HEK293T (cell line): ENCODE measurements around the gene IL11.

Experiments
- CTCF ChIA-PET: fragments of 350-600 bp; formaldehyde crosslinking; extraction: SDS; loops from one replicate; lab custom pipeline; 2021; ENCODE audit warnings: antibody characterized with exemption, inconsistent platforms; lab: Yijun Ruan, JAX
- POLR2A ChIA-PET: fragments of 350-600 bp; formaldehyde crosslinking; extraction: SDS; loops from one replicate; lab custom pipeline; 2020; ENCODE audit warnings: antibody characterized with exemption, inconsistent platforms; lab: Yijun Ruan, JAX
- DNase-seq: peaks from one replicate; pipeline ENCODE4 v3.0.0; 2012; ENCODE audit warnings: mixed read lengths; ENCODE audit errors: extremely low spot score
- ARNT ChIP-seq: fragments of 450-650 bp; IDR thresholded peaks from 2 replicates; pipeline ENCODE4 v1.6.1; 2017; ENCODE audit warnings: mild to moderate bottlenecking
- BHLHE40 ChIP-seq: fragments of 450-650 bp; IDR thresholded peaks from 2 replicates; pipeline ENCODE4 v1.6.1; 2016; ENCODE audit warnings: mild to moderate bottlenecking, moderate library complexity, borderline replicate concordance
- CTBP1 ChIP-seq: fragments of 450-650 bp; IDR thresholded peaks from 2 replicates; pipeline ENCODE4 v1.6.1; 2016; ENCODE audit warnings: borderline replicate concordance
- ELF4 ChIP-seq: fragments of 450-650 bp; IDR thresholded peaks from 2 replicates; pipeline ENCODE4 v1.6.1; 2017; ENCODE audit warnings: antibody characterized with exemption
- FOXA1 ChIP-seq: fragments of 450-650 bp; IDR thresholded peaks from 2 replicates; pipeline ENCODE4 v1.6.1; 2016; ENCODE audit warnings: mild to moderate bottlenecking
- FOXK2 ChIP-seq: fragments of 450-650 bp; IDR thresholded peaks from 2 replicates; pipeline ENCODE4 v1.6.1; 2016; ENCODE audit warnings: mild to moderate bottlenecking
- FOXM1 ChIP-seq: fragments of 450-650 bp; IDR thresholded peaks from 2 replicates; pipeline ENCODE4 v1.6.1; 2017; ENCODE audit warnings: mild to moderate bottlenecking, borderline replicate concordance
- HDGF ChIP-seq: fragments of 450-650 bp; IDR thresholded peaks from 2 replicates; pipeline ENCODE4 v1.6.1; 2017; ENCODE audit warnings: antibody characterized with exemption, borderline replicate concordance
- L3MBTL2 ChIP-seq: fragments of 450-650 bp; conservative IDR thresholded peaks from 2 replicates; pipeline ENCODE4 v1.6.1; 2016; ENCODE audit warnings: mild to moderate bottlenecking
- LEF1 ChIP-seq: fragments of 450-650 bp; IDR thresholded peaks from 2 replicates; pipeline ENCODE4 v1.6.1; 2017; ENCODE audit warnings: mild to moderate bottlenecking, borderline replicate concordance
- NFRKB ChIP-seq: fragments of 450-650 bp; IDR thresholded peaks from 2 replicates; pipeline ENCODE4 v1.6.1; 2016; ENCODE audit warnings: mild to moderate bottlenecking, moderate library complexity
- PKNOX1 ChIP-seq: fragments of 450-650 bp; IDR thresholded peaks from 2 replicates; pipeline ENCODE4 v1.6.1; 2016
- SP1 ChIP-seq: fragments of 450-650 bp; IDR thresholded peaks from 2 replicates; pipeline ENCODE4 v1.6.1; 2017
- SUZ12 ChIP-seq: fragments of 450-650 bp; IDR thresholded peaks from 2 replicates; pipeline ENCODE4 v1.6.1; 2016; ENCODE audit warnings: mild to moderate bottlenecking
- TARDBP ChIP-seq: fragments of 450-650 bp; IDR thresholded peaks from 2 replicates; pipeline ENCODE4 v1.6.1; 2016
- ZNF384 ChIP-seq: fragments of 450-650 bp; IDR thresholded peaks from 2 replicates; pipeline ENCODE4 v1.6.1; 2016

The IL11 gene

GRCh38 chr19:55324662-55325061 lies 45.6 kb downstream of the IL11 start:
- no peak for TF ChIP-seq FOXA1
- TF ChIP-seq CTBP1, result no peak
- no peak for TF ChIP-seq PKNOX1
- TF ChIP-seq ZNF384, result no peak
- no peak for TF ChIP-seq SUZ12
- TF ChIP-seq TARDBP, result no peak
- no peak for DNase-seq
- POLR2A ChIA-PET, result interaction anchor here (1.6 kb wide), 1 partner anchor 15 kb away, joined by 9 read pairs; the partner anchor contains the start of gene KMT5C
- CTCF ChIA-PET, result no interaction called here

DNA sequence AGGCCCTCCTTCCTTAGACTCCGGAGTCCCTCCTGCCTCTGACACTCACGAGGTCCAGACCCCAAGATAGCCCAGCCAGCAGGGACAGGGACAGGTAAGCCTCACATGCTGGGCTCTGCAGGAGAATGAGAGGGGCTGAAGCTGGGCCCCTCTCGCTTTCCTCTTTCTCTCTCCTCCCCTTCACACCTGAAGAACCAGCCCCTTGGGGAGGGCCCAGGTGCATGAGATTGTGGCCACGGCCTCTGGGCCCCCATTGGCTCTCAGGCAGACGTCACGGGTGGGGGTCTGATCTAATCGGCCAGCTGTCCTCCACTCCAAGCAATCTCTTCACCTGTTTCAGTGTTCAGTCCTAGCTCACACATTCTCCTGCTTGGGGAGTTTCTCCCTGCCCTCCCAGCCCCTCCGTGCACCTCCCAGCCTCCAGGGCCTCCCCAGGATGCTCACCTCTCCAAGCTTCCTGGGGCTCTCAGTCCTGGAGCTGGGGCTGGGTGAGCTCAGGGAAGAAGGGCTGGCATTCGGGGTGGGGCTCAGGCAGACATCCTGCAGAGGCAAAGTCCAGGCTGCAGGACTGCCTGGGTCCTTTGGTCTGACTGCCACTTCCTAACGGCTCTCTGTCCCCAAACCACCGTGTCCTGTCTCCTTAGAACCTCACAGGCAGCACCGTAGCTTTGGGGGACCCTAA lies 47.9 kb downstream of the IL11 start:
- no peak for TF ChIP-seq SP1
- TF ChIP-seq FOXM1, result no peak
- no peak for TF ChIP-seq CTBP1
- no peak for TF ChIP-seq SUZ12
- TF ChIP-seq TARDBP, result no peak
- TF ChIP-seq ARNT, result no peak
- TF ChIP-seq L3MBTL2, result no peak
- no peak for TF ChIP-seq ZNF384
- no peak for TF ChIP-seq ELF4
- no peak for TF ChIP-seq BHLHE40
- TF ChIP-seq FOXK2, result no peak
- no peak for TF ChIP-seq FOXA1
- no peak for TF ChIP-seq NFRKB
- TF ChIP-seq PKNOX1, result no peak
- TF ChIP-seq HDGF, result no peak
- no peak for TF ChIP-seq LEF1
- ChIA-PET POLR2A (interaction anchor here (1.1 to 3.0 kb wide), 4 partner anchors 17 to 85 kb away, joined by 3 to 13 read pairs (median 6); partner anchors contain the start of genes KMT5C and UBE2S), CTCF (interaction anchor here (2.4 kb wide), 1 partner anchor 21 kb away, joined by 11 read pairs; no protein-coding TSS in a partner anchor)
- no peak for DNase-seq

GRCh38 chr19:55321466-55322137 lies 48.7 kb downstream of the IL11 start:
- no peak for DNase-seq
- POLR2A ChIA-PET, result interaction anchor here (1.1 to 3.0 kb wide), 4 partner anchors 17 to 86 kb away, joined by 3 to 13 read pairs (median 6); partner anchors contain the start of genes KMT5C and UBE2S
- CTCF ChIA-PET, result interaction anchor here (0.5 to 2.4 kb wide), 2 partner anchors 20 to 27 kb away, joined by 3 to 11 read pairs; no protein-coding TSS in a partner anchor
- TF ChIP-seq LEF1, result no peak
- no peak for TF ChIP-seq ARNT
- no peak for TF ChIP-seq FOXK2
- TF ChIP-seq SUZ12, result no peak
- TF ChIP-seq CTBP1, result no peak
- no peak for TF ChIP-seq HDGF
- no peak for TF ChIP-seq ZNF384
- no peak for TF ChIP-seq PKNOX1
- no peak for TF ChIP-seq FOXA1

- CTCF ChIA-PET, result interaction anchor here (2.4 kb wide), 1 partner anchor 20 kb away, joined by 11 read pairs; no protein-coding TSS in a partner anchor
Observed at GRCh38 chr19:55320844-55321419, 49.3 kb downstream of the IL11 start.

GRCh38 chr19:55319785-55320184 lies 50.5 kb downstream of the IL11 start:
- ChIA-PET POLR2A (interaction anchor here (0.7 kb wide), 1 partner anchor 17 kb away, joined by 3 read pairs; no protein-coding TSS in a partner anchor), CTCF (no interaction called here)
- TF ChIP-seq ARNT, result no peak
- no peak for TF ChIP-seq CTBP1
- TF ChIP-seq LEF1, result no peak
- peak; percentile 92 for TF ChIP-seq SUZ12
- TF ChIP-seq NFRKB, result no peak
- TF ChIP-seq L3MBTL2, result peak; percentile 81
- no peak for TF ChIP-seq FOXM1
- TF ChIP-seq SP1, result no peak
- TF ChIP-seq FOXK2, result no peak
- no peak for TF ChIP-seq PKNOX1
- TF ChIP-seq TARDBP, result no peak
- DNase-seq, result peak; percentile 90

More at GRCh38 chr19:55320844-55321419, 49.3 kb downstream of the IL11 start:
- DNase-seq, result no peak
- TF ChIP-seq ZNF384, result no peak
- no peak for TF ChIP-seq ARNT
- no peak for TF ChIP-seq NFRKB
- no peak for TF ChIP-seq LEF1
- no peak for TF ChIP-seq L3MBTL2
- no peak for TF ChIP-seq BHLHE40
- POLR2A ChIA-PET, result interaction anchor here (1.1 to 3.0 kb wide), 3 partner anchors 18 to 86 kb away, joined by 3 to 13 read pairs (median 7); partner anchors contain the start of genes KMT5C and UBE2S
